ENCODE results near the gene ENDOD1. TPM values are rescaled to one million over a fixed set of nuclear protein-coding genes. Genes with fewer than 3 reads are reported as not detected.

Gene ENDOD1
- total RNA-seq, 1 donor from 2014 or later: 21.9 TPM

GRCh38 chr11:95076416-95076815 is 13.2 kb upstream of the ENDOD1 start:
- intact Hi-C loops (cut with micrococcal nuclease): no loop called here

- intact Hi-C loops (cut with micrococcal nuclease): no loop called here
Observed at GRCh38 chr11:95076981-95077380, 12.7 kb upstream of the ENDOD1 start.

- intact Hi-C loops (cut with micrococcal nuclease): no loop called here
Observed at GRCh38 chr11:95078526-95078925, 11.1 kb upstream of the ENDOD1 start.

- intact Hi-C loops (cut with micrococcal nuclease): loop anchor here (10.0 kb wide), 1 partner anchor 934 kb away; no protein-coding TSS in a partner anchor
Observed at GRCh38 chr11:95081010-95081409, 8.6 kb upstream of the ENDOD1 start.

GRCh38 chr11:95081412-95081811 is 8.2 kb upstream of the ENDOD1 start:
- intact Hi-C loops (cut with micrococcal nuclease): loop anchor here (10.0 kb wide), 1 partner anchor 933 kb away; no protein-coding TSS in a partner anchor

GRCh38 chr11:95082576-95083001 is 7.1 kb upstream of the ENDOD1 start:
- intact Hi-C loops (cut with micrococcal nuclease): loop anchor here (10.0 kb wide), 1 partner anchor 932 kb away; no protein-coding TSS in a partner anchor

GRCh38 chr11:95084509-95084908 is 5.1 kb upstream of the ENDOD1 start:
- intact Hi-C loops (cut with micrococcal nuclease): loop anchor here (10.0 kb wide), 1 partner anchor 930 kb away; no protein-coding TSS in a partner anchor

GRCh38 chr11:95085117-95085816 is 4.4 kb upstream of the ENDOD1 start:
- intact Hi-C loops (cut with micrococcal nuclease): loop anchor here (5.0 to 10.0 kb wide), 2 partner anchors 930 to 1257 kb away; partner anchors contain the start of gene MAML2

- intact Hi-C loops (cut with micrococcal nuclease): loop anchor here (5.0 to 10.0 kb wide), 2 partner anchors 929 to 1256 kb away; partner anchors contain the start of gene MAML2
Observed at GRCh38 chr11:95086151-95086550, 3.5 kb upstream of the ENDOD1 start.

- intact Hi-C loops (cut with micrococcal nuclease): loop anchor here (5.0 to 10.0 kb wide), 2 partner anchors 928 to 1255 kb away; partner anchors contain the start of gene MAML2
Observed at GRCh38 chr11:95086836-95087570, 2.6 kb upstream of the ENDOD1 start.

GRCh38 chr11:95088946-95089619 is 563 bp upstream of the ENDOD1 start:
- intact Hi-C loops (cut with micrococcal nuclease): loop anchor here (1.0 to 10.0 kb wide), 12 partner anchors 21 to 1301 kb away; partner anchors contain the start of genes ANKRD49, CWC15, FAM76B and FUT4

GRCh38 chr11:95091663-95092180 is 2.1 kb downstream of the ENDOD1 start:
- intact Hi-C loops (cut with micrococcal nuclease): loop anchor here (2.0 to 5.0 kb wide), 4 partner anchors 23 to 1894 kb away; partner anchors contain the start of gene SLC36A4

- intact Hi-C loops (cut with micrococcal nuclease): loop anchor here (1.0 to 5.0 kb wide), 5 partner anchors 22 to 1895 kb away; partner anchors contain the start of gene SLC36A4
Observed at GRCh38 chr11:95092549-95093324, 3.1 kb downstream of the ENDOD1 start.

- intact Hi-C loops (cut with micrococcal nuclease): loop anchor here (1.0 to 5.0 kb wide), 5 partner anchors 21 to 1896 kb away; partner anchors contain the start of gene SLC36A4
Observed at GRCh38 chr11:95093548-95093947, 3.9 kb downstream of the ENDOD1 start.

GRCh38 chr11:95095858-95096587 is 6.4 kb downstream of the ENDOD1 start:
- intact Hi-C loops (cut with micrococcal nuclease): no loop called here

GRCh38 chr11:95097209-95097608 is 7.6 kb downstream of the ENDOD1 start:
- intact Hi-C loops (cut with micrococcal nuclease): no loop called here

- intact Hi-C loops (cut with micrococcal nuclease): no loop called here
Observed at GRCh38 chr11:95098826-95099225, 9.2 kb downstream of the ENDOD1 start.

GRCh38 chr11:95100191-95100648 is 10.6 kb downstream of the ENDOD1 start:
- intact Hi-C loops (cut with micrococcal nuclease): no loop called here

- intact Hi-C loops (cut with micrococcal nuclease): no loop called here
Observed at GRCh38 chr11:95100856-95101507, 11.3 kb downstream of the ENDOD1 start.

Data from T-helper 1 cell treated with Interleukin-12 subunit alpha and Interleukin-12 subunit beta and Interleukin-4 antibody, amounts not matched to agents 30 ng/mL and 1 ng/mL, for 36 hours (primary cell).